Measurements from ENCODE around the gene SNAP29.
"Not testable (repeated sequence)": the region's sequence is repeated elsewhere in the genome, so short reads cannot be mapped to it uniquely, and the experiment has no call there.

The SNAP29 gene

DNA sequence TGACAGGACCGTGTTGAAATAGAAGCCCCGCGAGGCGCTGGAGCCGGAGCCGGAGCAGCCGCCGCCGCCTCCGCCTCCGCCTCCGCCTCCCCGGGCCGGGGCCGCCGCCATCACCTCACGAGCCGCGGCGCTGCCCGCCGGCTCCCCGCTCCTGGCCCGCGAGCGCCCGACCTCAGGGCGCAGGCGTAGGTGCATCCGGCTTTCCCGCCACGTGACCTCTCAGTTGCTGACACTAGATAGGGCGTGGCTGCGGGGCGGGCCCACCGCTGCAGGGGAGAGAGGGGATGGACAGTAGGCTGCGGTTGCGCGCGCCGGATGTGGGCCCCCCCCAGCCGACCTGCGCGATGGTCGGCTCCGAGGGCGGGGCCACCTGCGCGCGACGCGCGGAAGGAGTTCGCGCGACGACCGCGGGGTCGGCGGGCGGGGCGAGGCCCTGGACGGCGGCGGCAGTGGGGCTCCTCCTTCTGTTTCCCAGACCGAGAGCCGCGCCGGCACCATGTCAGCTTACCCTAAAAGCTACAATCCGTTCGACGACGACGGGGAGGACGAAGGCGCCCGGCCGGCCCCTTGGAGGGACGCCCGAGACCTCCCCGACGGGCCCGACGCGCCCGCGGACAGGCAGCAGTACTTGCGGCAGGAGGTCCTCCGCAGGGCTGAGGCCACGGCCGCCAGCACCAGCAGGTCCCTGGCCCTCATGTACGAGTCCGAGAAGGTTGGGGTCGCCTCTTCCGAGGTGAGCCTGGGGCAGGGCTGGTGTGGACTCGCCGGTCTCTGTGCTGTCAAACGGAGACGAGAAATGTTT lies at the start of gene SNAP29, which contains the start of gene PI4KA:
SNAP29 (plus strand) TSS at position 393 of the 802 bp plus-strand sequence; CDS start at position 497, 104 bp downstream.
PI4KA (minus strand) TSS at position 197 of the 802 bp plus-strand sequence; CDS start at position 111, 86 bp downstream.
- peak; percentile 94 to 96 for DNase-seq (ENCODE audit: low read depth in 2 of 2)

DNA sequence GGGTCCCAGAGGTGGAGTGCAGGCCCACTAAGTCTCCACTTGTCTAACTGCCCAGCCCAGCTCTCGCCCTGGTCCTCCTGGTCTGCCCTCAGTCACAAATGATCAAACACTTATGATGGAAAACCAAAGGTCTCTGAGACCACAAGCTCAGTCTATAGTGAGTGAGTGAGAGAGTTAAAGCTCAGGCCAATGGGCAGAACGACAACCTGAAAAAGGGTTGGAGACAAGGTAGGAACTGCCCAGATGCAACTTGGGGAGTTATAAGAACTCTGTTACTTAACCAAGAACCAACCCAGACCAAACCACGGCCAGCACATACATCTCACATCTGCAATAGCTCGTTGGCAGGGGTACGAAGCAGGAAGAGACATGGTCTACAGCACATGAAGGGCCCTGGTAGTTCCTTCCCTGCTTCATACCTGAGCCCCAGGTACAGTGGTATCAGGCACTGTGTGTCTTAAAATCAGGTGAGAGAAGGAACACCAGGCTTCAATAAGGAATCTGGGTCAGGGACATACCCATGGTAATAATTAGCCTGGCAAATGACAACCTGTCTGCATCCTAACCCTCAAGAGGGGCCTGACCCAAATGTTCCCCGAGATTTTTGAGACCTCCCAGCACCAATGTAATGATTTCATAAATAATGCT lies 49.1 kb upstream of the SNAP29 start:
- DNase-seq (ENCODE audit: low read depth in 2 of 2) = no peak

DNA sequence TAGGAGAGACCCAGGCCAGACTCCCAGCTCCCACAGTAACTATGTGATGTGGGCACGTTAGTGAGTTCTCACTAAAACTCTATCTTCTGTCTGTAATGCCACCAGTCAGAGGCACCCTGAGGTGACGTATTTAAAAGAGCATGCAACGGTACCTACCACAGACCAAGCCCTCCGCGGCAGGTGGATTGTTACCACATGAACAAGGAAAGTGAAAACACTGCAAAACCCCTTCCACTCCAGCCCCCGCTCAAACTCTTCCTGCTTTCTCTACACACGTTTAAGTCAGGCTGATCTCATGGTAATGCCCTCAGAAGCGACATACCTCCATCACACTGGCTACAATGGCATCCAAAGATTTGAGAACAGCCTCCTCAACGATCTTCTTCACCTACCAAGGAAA lies 48.2 kb upstream of the SNAP29 start:
- DNase-seq (ENCODE audit: low read depth in 2 of 2) = peak; percentile 6 to 10

DNA sequence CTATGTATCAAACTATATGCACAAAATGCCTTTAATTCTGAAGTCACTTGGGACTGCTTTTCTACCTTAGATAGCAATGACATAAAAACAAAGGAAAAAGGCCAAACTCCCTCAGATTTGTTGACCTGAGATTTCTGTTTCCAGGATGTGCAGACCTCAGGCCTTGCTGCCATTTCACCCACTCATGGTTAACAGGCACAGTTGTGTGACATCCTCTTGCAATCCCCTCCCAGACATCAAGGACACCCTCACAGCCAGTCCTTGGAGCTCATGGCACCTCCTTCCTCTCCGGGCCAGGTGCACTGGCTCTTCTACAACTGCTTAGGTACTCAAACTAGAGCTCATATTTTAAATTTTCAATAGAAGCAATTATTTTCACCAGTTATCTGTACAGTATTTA lies 47.6 kb upstream of the SNAP29 start:
- no peak for DNase-seq (ENCODE audit: low read depth in 2 of 2)

DNA sequence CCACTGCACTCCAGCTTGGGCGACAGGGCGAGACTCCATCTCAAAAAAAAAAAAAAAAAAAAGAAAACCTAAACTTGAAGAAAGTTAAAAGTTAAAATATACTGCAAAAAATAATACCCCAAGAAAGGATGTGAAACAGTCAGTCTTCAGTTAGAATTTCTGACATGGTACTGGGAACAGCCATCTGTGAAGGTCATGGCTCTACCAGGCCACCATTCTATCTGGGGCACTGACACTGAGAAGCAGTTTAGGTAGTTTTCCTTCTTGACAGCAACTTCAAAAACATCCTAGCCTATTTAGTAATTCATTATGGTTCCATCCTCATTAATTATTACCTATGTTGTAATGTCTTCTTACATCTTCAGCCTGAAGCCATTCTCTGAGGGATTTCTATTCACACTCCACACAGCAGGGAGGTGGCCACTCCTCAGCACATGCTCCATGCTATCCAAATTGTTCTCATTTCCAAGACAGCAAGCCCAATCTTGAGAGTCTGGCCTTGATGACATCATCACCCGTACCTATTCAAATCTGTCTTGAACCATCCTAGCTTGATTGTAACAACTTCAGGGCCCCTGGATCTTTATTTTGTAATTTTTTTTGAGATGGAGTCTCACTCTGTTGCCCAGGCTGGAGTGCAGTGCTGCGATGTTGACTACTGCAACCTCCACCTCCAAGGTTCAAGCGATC lies 46.7 kb upstream of the SNAP29 start:
- no peak for DNase-seq (ENCODE audit: low read depth in 2 of 2)

DNA sequence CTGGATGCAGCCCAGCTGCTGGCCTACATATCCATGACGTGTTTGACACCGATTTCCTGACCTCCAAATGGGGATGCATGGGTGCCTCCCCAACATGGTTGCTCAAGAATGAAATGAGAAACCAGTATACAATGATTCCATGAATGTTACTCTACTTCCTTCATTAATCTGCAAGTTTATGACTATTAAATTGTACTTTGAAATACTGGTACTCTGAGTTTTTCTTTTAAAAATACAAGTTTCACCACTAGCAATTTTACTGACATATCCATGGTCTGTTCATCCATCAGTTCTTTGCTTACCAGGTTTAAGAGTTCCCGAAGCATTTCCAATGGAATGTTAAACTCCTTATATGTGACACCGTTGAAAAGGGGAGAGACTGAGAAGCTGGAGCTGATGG lies 45.8 kb upstream of the SNAP29 start:
- no peak for DNase-seq (ENCODE audit: low read depth in 2 of 2)

DNA sequence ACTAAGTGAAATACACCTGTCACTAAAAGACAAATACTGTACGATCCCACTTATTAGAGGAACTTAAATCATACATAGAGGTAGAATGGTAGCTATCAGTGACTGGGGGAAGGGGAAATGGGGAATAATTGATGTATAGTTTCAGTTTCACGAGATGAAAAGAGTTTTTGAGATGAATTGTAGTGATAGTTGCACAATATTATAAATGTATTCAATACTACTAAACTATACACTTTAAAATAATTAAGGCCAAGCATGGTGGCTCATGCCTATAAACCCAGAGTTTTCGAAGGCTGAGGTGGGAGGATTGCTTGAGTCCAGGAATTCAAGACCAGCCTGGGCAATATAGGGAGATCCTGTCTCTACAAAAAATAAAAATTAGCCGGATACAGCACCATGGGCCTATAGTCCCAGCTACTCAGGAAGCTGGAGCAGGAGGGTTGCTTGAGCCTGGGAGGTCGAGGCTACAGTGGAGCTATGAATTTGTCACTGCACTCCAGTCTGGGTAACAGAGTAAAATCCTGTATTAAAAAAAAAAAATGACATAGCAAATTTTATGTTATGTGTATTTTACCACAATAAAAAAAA lies 44.5 kb upstream of the SNAP29 start:
- DNase-seq (ENCODE audit: low read depth in 2 of 2) = no peak

DNA sequence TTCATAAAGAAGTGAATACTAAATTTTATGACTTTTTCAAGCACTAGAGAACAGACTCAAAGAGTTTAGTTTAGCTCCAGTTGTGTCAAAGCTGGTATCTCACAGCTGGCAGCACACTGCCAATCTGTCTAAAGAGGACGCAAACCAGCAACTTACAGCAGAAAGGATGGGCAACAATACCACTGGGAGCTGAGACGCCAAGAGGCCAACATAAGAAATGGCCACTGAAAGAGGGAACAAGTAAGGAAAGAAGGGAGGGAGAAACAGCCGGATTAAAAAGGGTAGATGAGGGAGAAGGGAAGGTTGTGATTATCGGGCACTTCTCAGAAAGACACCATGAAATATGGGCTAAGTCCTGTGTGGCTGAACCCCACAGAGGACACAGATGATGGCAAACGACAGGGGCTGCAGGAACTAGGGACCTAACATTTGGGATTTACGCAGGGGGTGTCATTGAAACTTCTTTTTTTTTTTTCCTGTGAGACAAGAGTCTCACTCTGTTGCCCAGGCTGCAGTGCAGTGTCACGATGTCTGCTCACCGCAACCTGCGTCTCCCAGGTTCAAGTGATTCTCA lies 43.2 kb upstream of the SNAP29 start:
- no peak for DNase-seq (ENCODE audit: low read depth in 2 of 2)

DNA sequence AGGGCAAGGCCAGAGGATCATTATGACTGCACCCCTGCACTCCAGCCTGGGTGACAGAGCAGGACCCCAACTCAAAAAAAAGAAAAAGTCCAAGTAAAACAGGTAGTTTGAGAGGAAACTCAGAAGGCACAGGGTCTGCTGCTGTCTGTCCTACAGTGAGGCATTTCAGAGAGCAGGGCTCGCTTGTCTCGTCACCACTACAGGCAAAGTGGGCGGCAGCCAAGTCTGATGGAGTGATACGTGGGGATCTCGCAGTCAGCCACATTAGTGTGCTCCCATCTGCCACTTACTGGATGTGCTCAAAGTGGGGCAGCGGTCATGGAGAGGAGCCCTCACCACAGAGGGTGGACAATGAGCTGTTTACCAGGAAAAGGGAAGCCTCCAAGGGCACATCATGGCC lies 42.2 kb upstream of the SNAP29 start:
- no peak for DNase-seq (ENCODE audit: low read depth in 2 of 2)

DNA sequence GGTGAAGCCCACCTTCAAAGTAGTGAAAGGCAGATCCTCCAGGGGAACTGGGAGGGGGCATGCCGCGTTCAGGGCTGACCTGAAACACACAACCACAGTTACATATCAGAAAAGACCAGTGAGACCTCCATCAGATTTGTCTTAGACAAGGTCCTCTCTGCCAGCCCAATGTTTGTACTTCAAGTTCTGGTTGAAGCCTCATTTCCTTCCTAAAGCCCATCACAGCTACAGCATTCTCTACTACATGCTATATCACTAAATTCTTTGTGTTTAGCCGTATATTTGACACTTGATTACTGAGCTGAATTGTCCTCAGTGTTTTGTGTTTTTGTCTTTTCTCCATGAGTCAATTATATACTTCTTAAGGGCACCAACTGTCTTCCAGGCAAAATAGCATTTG lies 40.3 kb upstream of the SNAP29 start:
- no peak for DNase-seq (ENCODE audit: low read depth in 2 of 2)

DNA sequence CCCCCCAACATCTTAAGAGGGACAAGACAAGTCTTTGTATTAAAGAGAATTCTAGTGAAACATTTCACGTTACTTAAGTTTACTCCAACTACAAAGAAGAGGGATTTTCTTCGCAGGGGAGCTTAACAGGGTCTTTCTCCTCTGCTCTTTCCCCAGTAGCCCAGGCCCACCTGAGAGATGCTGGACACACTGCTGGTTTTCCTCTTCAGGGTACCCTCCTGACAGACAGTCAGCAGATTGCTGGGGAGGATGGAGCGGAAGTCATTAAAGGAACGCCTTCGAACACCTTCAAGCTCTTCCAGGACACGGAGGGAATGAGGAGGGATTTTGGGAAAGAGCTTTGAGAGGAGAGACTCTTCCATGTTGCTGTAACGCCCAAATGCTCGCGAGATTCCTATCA lies 39.3 kb upstream of the SNAP29 start:
- no peak for DNase-seq (ENCODE audit: low read depth in 2 of 2)

DNA sequence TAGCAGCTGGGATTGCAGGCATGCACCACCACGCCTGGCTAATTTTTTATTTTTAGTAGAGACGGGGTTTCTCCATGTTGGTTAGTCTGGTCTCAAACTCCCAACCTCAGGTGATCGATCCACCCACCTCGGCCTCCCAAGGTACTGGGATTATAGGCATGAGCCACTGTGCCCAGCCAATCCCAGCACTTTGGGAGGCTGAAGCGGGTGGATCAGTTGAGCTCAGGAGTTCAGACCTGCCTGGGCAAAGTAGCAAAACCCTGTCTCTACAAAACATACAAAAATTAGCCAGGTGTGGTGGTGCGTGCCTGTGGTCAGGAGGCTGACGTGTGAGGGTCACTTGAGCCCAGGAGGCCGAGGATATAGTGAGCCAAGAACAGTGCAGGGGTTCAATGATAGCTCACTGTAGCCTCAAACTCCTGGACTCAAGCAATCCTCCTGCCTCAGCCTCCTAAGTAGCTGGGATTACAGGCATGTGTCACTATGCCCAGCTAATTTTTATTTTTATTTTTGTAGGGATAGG lies 37.0 kb upstream of the SNAP29 start:
- DNase-seq (ENCODE audit: low read depth in 2 of 2) = not testable (repeated sequence)

DNA sequence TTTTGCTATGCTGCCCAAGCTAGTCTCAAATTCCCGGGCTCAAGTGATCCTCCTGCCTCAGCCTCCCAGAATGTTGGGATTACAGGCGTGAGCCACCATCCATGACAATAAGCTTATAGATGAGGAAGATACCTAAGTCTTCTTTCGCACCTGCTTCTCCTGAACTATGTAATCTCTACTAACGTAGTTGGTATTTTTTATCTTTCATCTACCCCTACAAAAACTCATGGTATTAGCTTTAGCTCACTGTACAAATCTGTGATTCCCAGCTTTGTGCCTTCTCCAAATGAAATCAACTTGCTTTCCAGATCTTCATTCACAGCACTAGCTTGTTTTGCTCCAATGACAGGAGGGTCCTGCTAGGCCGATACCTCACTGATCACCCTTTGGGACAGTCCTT lies 36.6 kb upstream of the SNAP29 start:
- DNase-seq (ENCODE audit: low read depth in 2 of 2) = no peak

DNA sequence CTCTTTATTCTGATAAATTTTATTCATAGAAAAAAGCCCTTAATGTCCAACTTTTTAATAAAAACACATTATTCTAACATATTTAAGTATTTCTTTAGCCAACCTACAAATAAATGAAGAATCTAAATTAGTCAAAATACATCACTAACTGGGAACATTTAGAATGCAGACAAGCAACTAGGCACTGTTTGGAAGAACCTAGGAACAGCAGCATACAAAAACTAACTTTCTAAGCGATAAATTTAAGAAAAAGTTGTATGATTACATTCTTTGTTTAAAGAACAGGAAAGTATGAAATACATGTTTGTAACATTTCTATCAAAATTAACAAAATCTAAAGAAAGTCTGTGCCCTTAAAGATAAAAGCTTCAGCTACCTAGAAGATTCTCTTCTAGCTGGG lies 35.5 kb upstream of the SNAP29 start:
- no peak for DNase-seq (ENCODE audit: low read depth in 2 of 2)

DNA sequence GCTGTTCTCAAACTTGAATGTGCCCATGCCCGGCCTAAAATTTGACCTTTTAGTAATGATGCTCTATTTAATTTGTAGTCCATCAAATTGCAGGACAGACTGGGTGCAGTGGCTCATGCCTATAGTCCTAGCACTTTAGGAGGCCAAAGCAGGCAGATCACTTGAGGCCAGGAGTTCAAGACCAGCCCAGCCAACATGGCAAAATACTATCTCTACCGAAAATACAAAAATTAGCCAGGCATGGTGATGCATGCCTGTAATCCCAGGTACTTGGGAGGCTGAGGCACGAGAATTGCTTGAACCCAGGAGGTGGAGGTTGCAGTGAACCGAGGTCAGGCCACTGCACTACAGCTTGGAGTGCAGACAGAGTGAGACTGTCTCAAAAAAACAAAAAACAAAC lies 33.6 kb upstream of the SNAP29 start:
- not testable (repeated sequence) for DNase-seq (ENCODE audit: low read depth in 2 of 2)

DNA sequence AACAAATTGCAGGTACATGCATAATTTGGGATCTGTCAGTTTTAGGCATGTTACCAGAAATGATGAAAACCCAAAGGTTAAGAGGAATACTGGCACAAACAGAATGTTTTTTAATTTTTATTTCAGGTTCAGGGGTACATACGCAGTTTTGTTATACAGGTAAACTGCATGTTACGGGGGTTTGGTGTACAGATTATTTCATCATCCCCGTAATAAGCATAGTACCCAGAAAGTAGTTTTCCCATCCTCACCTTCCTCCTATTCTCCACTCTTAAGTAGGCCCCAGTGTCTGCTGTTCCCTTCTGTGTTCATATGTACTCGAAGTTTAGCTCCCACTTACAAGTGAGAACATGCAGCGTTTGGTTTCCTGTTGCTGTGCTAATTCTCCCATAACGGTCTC lies 33.2 kb upstream of the SNAP29 start:
- no peak for DNase-seq (ENCODE audit: low read depth in 2 of 2)

DNA sequence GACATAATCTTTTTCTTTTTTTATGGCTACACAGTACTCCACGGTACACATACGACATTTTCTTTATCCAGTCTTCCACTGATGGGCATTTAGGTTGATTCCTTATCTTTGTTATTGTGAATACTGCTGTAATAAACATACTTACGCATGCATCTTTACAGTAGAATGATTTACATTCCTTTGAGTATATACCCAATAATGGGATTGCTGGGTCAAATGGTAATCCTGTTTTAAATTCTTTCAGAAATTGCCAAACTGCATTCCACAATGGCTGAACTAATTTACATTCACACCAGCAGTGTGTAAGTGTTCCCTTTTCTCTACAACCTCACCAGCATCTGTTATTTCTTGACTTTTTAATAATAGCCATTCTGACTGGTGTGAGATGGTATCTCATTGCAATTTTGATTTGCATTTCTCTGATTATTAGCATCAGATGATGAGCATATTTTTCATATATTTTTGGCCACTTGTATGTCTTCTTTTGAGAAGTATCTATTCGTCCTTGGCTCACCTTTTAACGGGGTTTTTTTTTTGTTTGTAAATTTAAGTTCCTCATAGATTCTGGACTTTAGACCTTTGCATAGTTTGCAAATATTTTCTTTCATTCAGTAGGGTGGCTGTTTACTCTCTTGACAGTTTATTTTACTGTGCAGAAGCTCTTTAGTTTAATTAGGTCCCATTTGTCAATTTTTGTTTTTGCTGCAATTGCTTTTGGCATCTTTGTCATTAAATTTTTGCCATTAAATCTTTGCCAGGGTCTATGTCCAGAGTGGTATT lies 32.2 kb upstream of the SNAP29 start:
- not testable (repeated sequence) for DNase-seq (ENCODE audit: low read depth in 2 of 2)

DNA sequence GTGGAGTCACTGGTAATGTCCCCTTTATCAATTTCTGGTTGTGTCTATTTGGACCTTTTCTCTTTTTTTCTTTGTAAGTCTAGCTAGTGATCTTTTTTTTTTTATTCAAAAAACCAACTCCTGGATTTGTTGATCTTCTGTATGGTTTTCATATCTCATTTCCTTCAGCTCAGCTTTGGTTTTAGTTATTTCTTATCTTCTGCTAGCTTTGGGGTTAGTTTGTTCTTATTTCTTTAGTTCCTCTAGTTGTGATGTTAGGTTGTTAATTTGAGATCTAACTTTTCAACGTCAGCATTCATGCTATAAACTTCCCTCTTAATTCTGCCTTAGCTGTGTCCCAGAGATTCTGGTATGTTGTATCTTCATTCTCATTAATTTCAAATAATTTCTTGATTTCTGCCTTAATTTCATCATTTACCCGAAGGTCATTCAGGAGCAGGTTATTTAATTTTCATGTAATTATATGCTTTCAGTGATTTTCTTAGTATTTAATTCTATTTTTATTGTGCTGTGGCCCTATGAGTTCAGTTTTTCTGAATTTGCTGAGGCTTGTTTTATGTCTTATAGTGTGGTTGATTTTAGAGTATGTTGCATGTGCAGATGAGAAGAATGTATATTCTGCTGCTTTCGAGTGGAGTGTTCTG lies 29.2 kb upstream of the SNAP29 start:
- DNase-seq (ENCODE audit: low read depth in 2 of 2) = no peak

DNA sequence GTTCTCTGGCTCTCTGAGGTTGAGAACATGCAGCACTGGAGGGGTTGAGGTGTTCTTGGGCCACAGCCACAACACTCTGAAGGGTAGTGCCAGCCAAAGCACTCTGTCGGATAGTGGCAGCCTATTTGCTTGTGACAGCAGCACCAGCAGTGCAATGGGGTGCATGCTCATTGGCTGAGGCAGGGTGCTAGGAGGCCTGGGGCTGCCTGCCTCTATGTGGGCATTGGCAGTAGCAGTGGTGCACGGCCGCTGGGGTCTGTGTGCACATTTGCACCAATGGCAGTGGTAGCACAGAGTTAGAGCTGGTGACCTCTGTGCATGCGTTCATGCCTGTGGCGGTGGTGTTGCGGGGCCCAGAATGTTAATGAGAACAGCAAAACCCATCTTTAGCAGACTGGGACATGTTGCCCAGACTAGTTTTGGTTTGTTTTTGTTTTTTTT lies 25.6 kb upstream of the SNAP29 start:
- DNase-seq (ENCODE audit: low read depth in 2 of 2) = no peak

DNA sequence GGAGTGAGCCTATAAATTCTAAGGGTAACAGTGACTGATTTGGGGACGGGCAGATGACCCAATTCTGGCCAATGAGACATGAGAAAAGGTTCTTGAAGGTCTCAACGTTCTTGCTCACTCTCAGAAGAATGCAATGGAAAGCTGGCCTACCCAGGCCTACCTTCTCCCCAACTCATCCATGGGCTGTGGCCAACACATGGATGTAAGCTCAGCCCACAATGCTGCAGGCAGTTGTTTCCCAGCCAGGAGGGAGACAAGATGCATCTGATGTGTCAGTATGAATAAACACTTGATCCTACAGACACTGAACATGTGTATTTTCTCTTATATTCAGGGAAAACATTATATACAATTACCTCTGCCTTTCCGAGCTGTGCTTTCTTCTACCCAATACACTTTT lies 24.6 kb upstream of the SNAP29 start:
- no peak for DNase-seq (ENCODE audit: low read depth in 2 of 2)

All from activated CD8-positive, alpha-beta memory T cell treated with anti-CD3 and anti-CD28 coated beads for 4 hours (primary cell).